ENCODE measurements around the gene ZNF341.

Gene ZNF341

DNA sequence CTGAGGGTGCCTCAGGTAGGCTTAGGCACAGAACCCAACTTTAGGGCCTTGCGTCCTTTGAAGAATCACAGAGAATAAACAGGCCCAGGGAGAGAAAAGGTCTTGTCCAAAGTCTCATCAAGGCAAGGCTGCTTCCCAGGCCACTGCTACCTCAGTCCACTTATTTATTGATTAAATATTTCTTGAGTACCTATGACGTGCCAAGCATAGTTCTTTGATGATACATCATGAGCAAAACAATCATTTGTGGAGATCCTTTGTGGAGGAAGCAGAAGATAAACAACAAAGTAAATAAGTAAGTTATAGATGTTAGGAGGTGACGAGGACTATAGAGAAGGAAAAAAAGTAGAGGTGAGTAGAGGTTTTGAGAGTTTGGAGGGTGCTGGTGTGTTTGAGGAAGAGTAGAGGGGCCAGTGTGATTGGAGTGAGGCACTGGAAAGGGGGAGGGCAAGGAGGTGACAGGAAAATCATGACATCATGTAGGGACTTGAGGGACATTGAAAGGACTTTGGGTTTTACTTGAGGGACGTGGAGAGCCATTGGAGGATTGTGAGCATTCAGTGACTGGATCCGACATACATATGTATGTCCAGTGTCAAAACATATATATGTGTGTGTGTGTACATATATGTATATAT, 65.2 kb downstream of the ZNF341 start:
- no peak for FAIRE-seq

DNA sequence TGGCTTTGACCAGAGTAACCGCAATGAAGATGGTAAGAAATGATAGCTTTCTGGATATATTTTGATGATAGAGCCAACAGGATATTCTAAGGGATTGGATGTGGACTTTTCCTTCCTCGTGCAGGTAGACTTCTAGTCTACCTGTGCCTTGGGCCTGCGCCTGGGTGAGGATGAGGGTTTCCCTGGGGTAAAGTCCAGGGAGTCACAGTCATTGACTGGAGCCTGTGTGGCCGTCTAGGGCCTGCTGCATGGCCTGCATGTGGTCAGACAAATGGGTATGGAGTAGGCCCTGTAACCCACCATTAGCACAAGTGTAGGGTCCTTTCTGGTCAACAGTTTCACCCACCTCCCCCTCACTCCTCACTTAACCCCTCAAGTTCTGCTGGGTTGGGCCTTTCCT, 66.6 kb downstream of the ZNF341 start:
- no peak for FAIRE-seq

DNA sequence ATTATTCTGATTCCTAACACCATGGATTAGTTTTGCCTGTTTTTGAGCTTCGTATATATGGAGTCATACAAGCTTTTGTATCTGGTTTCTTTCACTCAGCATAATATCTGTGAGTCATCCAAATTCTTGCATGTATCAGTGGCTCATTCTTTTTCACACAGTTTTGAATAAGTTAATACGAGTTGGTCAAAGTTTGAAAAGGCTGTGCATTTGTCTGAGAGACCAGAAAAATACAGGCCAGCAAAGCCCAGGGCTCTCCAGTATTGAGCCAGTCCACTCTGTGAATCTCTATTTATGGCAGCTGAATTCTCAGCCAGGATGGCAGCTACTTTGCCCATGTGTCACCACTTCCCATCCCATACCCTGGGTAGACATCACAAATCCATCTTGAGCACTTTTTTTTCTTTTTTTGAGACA, 72.1 kb downstream of the ZNF341 start:
- no peak for FAIRE-seq

DNA sequence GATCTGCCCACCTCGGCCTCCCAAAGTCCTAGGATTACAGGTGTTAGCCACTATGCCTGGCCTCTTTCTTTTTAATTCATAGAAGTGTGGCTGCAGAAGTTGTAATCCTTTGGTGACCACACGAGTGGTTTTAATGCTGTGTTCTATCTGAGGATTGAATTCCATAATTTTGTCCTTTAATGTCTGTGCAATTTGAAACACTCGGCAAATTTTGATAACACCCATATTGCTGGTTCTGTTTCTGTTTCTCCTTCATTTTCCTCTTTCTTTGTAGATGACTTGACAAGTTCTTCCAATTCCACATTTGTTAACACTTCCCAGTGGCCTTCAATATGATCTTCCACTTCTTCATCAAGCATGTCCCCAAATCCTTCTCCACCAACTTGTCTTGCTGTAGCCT, 76.6 kb downstream of the ZNF341 start:
- no peak for FAIRE-seq

DNA sequence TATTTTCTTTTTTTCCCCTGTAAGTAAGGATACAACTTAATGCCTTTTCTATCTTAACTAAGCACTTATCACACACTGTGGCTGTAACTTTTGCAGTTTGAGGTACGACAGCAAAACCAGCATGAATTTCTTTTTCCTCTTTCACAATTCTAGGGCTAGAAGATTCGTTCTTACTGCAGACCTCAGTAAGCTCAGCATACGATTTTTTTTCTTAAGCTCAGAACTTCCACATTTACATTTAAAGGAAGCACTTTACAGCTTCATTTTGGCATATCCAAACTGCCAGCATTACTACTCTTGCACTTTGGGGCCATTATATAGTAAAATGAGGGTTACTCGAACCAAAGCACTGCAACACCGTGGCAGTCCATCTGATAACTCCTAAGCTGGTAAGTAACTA, 78.5 kb downstream of the ZNF341 start:
- no peak for FAIRE-seq

DNA sequence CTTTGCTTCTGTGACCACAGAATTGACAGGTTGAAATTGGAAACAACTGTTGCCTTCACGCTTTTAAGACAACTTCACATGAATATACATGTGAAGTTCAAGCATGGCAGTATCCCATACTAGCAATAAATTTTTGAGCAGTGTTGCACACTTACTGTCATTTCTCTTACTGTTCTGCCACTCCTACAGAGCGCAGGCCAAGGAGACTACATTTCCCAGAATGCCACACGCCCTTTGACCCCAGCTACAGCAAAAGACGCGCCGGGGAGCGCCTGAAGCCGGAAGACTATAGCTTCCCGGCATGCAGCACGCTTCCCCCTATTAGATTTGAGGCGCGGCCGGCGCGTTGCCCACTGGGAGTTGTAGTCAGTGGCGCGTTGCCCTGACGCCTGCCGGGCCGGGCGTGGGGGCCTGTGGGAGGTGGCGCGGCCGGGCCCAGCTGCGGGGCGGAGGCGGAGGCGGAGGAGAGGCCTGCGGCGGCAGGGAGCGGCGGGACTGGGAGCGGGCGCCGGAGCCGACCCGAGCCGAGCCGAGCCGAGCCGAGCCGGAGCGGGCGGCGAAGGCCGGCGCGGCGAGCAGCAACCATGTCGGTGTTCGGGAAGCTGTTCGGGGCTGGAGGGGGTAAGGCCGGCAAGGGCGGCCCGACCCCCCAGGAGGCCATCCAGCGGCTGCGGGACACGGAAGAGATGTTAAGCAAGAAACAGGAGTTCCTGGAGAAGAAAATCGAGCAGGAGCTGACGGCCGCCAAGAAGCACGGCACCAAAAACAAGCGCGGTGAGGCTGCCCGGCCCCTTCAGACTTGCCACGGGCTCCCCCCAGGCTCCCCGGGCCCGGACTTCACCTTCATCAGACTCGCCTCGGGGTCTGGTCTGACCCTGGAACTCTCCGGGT, 79.3 kb downstream of the ZNF341 start, which contains the start of gene CHMP4B:
Gene CHMP4B (plus strand): TSS at position 464 of the 891 bp plus-strand sequence. CDS start 121 bp downstream, at position 585.
- no peak for FAIRE-seq

DNA sequence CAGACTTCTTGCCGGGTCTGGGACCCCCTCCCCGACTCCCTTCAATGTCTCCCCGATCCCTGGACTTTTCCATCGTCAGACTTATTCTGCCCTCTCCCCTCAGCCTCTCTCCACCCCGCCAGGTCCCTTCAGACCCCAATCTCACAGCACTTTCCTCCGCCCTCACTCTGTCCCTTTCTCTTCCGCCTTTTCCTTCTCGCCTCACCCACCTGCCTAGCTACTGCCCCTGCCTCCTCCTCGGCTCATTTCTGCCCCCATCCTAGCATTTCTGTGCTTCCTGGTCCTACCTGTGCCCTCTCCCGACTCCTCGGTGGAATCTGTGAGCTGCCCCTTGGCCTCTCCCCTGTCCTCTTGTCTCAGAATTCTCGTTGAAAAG, 80.0 kb downstream of the ZNF341 start:
- no peak for FAIRE-seq

DNA sequence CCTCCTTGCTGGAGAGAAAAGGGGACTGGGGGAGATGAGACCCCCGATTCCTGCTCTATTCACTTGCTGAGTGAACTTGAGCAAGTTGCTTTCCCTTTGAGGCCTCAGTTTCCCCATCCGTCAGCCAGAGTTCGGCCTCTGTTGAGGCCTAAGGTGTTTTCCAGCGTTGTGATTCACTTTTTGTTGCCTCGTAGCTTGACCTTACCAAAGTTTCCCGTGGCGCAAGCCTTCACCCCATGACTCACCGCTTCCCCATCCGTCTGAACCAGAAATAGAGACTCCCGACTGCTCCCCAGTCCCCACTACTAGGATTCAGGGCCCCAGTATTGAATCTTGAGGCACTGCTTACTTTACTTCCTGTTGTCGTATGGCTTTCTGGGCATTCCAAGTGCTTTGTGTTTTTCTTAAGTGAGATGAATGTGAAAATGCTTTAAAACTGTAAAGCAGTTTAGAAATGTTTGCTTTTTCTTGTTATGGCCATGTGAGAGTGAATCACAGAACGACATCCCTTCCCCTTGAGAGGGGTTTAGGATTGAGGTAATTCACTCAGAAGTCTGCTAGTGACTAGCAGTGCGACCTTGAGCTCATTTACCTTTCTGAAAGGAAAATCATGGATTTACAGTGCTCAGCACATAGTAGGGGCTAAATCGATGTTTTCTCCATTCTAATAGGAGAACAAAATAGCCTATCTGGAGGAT, 80.5 kb downstream of the ZNF341 start:
- FAIRE-seq, result no peak

DNA sequence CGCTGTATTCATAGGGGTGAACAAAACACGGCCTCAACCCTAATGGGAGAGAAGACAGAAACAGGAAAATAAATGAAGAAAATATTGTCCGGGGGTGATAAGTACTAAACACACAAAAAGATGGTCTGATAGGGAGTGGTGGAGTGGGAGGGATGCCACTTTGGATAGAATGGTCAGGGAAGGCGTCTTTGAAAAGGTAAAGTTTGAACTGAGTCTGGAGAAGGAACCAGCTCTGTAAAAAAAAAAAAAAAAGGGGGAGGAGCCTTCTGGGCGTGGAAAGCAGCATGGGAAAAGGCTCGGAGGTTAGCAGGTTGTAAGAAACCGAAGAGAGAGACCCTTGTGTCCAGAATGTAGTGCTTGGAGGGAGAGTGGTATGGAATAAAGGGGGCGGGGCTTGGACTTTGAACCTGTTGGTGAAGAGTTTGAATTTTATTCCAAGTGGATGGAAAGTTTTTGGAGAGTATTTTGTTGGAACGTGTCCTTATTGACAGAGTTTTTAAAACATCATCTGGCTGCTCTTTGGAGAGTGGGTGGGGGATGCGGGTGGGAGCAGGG, 81.2 kb downstream of the ZNF341 start:
- FAIRE-seq, result no peak

DNA sequence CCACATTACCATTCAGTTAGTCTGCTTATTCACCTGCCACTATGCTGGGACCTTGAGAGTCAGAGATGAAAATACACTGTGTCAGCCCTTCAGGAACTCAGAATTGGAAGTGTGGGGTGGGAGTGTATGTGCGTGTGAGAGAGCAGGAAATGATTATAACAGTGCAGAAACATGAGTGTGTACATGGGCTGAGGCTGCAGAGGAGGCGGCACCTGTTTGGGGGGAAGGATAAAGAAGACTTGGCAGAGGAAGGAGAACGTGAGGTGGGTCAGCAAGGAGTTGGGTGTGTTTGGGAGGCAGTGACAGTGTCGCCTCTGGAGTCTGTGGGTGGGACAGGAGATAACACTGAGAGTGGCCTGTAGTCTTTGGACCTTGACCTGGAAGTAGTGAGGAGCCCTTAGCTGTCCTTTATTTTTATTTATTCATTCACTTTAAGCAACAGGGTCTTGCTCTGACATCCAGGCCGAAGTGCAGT, 82.5 kb downstream of the ZNF341 start:
- no peak for FAIRE-seq

DNA sequence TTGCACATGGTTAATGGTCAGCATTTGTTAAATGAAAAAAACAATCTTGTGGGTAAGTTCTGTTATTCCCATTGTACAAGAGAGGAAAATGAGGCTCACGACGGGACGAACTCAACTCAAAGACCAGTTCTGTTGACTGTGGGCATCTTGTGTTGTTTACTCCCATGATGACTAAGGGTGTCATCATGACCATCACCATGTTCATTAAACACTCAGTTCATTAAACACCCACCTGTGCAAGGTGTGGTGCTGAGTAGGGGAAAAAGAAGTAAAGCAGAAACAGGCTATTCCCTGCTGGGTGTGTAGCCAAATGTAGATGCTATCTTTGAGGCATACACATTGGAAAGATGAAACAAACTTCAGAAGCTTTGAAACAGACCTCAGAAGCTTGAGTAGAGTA, 83.9 kb downstream of the ZNF341 start:
- FAIRE-seq, result no peak

DNA sequence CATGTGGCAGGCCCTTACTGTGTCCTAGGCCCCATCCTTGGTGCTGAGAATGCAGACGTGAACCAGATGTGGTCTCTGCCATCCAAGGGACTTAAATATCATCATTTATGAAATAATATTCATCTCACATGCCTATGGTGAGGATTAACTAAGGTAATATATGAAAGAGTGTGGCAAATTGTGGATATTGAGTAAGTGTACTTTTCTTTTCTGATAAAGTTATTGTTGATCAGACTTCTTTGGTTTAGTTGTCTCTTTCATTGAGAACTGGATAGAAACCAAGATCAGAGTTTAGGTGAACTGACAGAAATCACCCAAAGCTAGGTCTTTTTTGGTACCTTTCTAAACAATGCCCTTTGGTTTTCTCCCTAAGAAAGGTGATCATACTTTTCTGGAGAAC, 84.4 kb downstream of the ZNF341 start:
- no peak for FAIRE-seq

DNA sequence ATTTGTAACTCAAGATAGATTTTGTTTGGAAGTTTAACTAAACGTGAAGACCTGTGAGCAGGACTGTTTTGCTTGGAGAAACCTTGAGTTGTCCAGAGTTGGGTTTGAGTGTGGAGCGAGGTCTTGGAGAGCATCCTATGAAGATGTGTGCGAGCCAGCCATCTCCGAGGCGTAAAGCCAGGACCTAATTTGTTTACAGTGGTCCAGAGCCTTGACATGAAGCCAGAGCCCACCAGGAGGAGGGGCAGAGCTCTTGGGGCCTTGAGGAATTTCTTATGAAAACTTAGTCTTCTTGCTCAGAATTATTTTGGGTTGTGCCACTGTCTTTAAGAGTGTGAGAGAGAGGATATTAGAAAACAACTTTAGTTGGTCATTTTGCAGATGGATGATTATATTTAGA, 85.6 kb downstream of the ZNF341 start:
- no peak for FAIRE-seq

DNA sequence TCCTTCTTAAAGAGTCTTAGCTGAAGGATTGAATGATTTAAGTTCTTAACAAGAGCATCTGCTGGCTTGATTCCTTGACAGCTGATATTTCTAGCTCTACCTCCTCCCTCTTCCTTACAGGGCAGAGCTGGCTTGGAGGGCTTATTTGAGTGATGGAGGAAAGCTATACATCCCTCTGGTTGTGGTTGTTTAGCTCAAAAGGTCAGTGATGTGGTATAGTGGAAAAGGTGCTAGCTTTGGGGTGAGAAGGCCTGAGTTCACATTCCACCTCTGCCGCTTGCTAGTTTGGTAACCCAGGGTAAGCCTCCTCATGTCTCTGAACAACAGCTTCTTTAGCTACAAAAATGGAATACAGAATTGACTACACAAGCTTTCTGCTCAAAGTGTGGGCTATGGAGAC, 87.7 kb downstream of the ZNF341 start:
- FAIRE-seq, result no peak

DNA sequence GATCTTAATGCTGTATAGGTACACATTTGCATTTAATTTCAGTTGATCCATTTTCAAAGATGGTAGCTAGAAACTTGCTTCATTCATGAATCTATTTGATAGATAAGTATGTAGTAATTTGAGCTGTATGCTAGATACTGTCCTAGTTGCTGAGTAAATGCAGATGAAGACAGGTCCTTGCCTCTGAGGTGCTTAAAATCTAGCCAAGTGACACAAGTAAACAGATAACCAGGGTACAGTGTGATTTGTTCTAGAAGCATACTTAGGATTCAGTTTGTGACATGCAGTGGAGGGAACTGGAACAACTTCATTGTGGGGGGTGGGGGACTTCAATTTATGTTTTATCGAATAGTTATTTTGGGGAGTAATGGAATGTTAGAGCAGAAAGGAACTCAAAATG, 88.6 kb downstream of the ZNF341 start:
- no peak for FAIRE-seq

DNA sequence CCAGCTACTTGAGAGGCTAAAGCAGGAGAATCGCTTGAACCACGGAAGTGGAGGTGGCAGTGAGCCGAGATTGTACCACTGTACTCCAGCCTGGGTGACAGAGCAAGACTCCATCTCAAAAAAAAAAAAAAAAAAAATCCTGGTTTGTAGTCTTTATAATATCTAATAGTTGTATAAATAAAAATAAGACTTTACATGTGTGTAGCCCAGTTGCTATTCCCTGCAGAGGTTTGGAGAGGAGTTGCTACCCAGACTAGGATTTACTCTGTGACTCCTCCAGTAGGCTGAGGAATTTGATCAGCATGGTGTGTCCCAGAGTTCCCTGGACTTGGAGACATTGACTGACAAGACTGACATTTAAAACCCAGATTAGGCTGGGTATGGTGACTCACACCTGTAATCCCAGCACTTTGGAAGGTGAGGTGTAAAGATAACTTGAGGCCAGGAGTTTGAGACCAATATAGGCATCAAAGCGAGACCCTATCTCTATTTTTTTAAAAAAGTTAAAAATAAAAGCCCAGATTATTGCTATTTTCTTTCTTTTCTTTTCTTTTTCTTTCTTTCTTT, 89.6 kb downstream of the ZNF341 start:
- FAIRE-seq, result no peak

DNA sequence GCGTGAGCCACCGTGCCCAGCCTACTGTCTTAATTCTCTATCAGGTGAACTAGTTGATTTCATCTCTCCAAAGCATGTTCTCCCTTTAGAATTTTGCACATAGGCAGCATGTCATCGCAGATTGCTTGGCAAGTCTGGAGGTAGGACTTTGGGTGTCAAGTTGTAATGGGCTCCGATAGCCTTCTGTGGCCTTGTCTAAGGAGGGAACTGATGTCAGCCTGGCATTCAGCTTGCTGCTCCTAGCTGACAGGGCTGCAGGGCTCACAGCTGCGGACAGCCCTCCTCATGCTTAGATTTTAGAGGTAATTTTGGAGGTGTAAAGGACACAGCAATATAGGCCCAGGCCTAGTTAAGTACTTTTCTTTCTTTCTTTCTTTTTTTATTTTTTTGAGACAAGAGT, 90.6 kb downstream of the ZNF341 start:
- no peak for FAIRE-seq

DNA sequence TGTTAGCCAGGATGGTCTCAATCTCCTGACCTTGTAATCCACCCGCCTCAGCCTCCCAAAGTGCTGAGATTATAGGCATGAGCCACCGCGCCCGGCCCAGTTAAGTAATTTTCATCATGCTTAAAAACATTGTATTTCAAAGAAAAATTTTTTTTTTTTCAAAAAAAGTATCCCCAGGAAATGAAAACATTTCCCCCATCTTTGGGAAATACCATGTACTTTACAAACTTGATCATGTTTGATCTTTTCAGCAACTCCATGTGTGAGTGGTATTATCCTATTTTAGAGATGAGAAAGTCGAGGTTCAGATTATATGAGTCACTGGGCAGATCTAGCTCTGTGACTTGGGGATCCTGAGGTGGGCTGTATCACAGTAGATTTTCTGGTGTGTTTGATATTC, 91.2 kb downstream of the ZNF341 start:
- FAIRE-seq, result no peak

DNA sequence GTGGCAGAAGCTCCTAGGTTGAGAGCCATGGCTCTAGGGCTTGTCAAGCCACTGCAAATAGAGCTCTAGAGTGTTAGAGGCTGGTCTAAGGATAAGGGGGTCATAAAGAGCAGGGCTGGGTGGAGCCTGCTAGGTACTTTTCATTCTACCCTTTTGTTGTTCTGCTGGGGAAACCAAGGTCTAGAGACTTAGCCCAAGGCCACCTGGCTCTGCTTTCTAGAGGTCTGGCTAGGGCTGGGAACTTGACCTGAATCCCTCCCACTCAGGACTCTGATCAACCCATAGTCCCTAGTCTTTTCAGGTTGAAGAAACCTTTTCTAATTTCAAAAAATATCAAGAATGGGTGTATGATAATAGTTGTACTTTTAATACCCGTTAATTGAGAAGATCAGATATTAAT, 93.1 kb downstream of the ZNF341 start:
- FAIRE-seq, result no peak

DNA sequence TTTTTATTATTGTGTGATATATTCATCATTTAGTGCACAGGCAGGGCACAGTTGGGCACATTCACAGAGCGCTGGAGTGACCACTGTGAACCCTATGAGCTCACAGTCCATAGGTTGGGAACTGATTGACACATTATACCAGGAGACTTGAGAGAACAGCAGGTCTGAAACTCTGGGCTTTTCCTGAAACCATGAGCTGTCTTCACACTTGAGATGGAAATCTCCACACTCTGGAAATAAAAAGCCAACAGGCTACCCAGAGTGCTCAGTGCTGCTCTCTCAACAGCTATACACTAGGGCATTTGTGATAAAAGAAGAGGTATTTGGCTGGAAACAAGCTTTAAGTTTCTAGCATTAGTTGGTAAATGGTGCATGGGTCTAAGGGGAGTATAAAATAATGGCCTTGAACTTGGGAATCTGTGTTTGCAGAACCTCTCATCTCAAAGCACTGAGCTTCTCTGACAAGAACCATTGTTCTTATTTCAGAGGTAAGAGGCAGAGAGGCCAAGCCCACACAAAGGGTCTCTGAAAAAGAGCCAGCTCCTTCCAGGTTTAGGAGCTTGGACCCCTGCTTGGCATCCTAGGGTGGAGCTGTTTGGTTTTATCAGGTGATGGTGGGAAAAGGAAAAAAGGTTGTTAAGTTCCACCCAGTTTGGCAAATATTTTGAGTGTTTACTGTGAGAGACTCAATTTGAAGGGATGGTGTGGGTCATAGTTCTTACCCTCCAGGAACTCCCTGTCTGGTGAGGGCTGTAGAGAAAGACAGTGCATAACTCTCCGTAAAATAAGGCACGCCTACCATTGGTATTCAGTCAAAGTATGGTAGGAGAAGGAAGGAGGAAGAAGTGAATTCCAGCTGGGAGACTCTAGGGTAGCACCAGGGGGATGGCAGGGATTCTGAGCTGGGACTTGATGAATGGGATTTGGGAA, 93.8 kb downstream of the ZNF341 start:
- no peak for FAIRE-seq

DNA sequence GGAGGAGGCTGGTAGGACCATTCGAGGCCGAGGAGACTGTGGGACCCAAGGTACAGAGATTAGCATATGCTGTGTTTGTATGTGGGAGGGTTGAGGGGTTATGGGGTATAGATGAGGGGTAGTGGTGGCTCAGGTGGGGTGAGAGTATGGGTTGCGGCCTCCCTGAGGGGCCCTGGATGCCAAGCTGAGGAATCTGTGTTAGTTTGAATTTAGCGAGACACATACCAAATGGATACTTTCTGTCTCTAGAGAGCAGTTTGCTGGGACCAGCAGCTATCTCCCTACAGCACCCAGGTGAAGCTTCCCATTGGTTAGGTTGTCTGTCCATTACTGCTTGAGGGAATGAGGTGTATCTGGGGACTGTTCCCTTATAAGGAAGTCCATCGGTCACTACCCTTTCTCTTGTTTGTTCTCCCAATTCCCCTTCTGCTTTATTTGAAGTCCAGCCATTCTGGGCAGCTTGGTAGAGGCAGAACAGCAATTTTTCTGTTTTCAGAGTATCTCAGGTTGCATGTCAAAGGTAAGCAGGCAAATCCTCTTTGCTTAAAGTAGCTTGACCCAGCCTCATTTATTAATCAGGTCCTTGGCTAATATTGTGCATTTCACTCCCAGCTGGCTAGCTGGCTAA, 94.6 kb downstream of the ZNF341 start:
- FAIRE-seq, result no peak
